WERI-Rb-1 (cell line): ENCODE measurements around the gene HSH2D.
A peak's percentile ranks its signal among the peaks of the same experiment; 100 is the strongest.

ENCODE experiments used
- DNase-seq: peaks from one replicate; pipeline ENCODE4 v3.0.0-alpha.2; 2020
- H3K27ac ChIP-seq: fragments of 250-450 bp; sonication (Bioruptor Pico); 2 replicates; pipeline ENCODE4 v1.5.1; 2020; ENCODE audit warnings: mild to moderate bottlenecking, moderate library complexity
- H3K27me3 ChIP-seq: fragments of 250-450 bp; sonication (Bioruptor Pico); 2 replicates; pipeline ENCODE4 v1.5.1; 2021; ENCODE audit warnings: mild to moderate bottlenecking, low read depth, moderate library complexity; ENCODE audit not compliant: insufficient read depth, severe bottlenecking
- H3K36me3 ChIP-seq: fragments of 250-450 bp; sonication (Bioruptor Pico); 2 replicates; pipeline ENCODE4 v1.5.1; 2020; ENCODE audit warnings: mild to moderate bottlenecking, moderate library complexity
- H3K4me3 ChIP-seq: 2 replicates; pipeline ENCODE4 v1.5.1; 2011; ENCODE audit warnings: low read depth, mild to moderate bottlenecking, control low read depth, low read length
- H3K9me3 ChIP-seq: fragments of 250-450 bp; sonication (Bioruptor Pico); 2 replicates; pipeline ENCODE4 v1.5.1; 2021; ENCODE audit warnings: mild to moderate bottlenecking, moderate library complexity; ENCODE audit not compliant: severe bottlenecking
- CTCF ChIP-seq: IDR thresholded peaks from 2 replicates; pipeline ENCODE4 v1.5.1; 2011; ENCODE audit warnings: low read depth, mild to moderate bottlenecking, control low read depth, inconsistent platforms, low read length

HSH2D gene

GRCh38 chr19:16111909-16112752 lies 31.4 kb upstream of the HSH2D start:
- no peak for DNase-seq
- Histone ChIP-seq H3K4me3 (peak overlapping the region; percentile 90), H3K36me3 (peaks cover 30% of the 10 kb centered on the region), H3K27ac (peak overlapping the region; percentile 93), H3K27me3 (no peaks in the 10 kb centered on the region), H3K9me3 (no peaks in the 10 kb centered on the region)
- TF ChIP-seq CTCF = no peak

- TF ChIP-seq CTCF = no peak
- H3K27ac ChIP-seq = no peak overlapping the region
- no peak for DNase-seq
- H3K4me3 ChIP-seq = no peak overlapping the region
- H3K36me3 ChIP-seq = peaks cover 31% of the 10 kb centered on the region
- no peaks in the 10 kb centered on the region for H3K9me3 ChIP-seq
- H3K27me3 ChIP-seq = no peaks in the 10 kb centered on the region
Observed at GRCh38 chr19:16112778-16113177, 30.7 kb upstream of the HSH2D start.

GRCh38 chr19:16113727-16114126 lies 29.8 kb upstream of the HSH2D start:
- no peaks in the 10 kb centered on the region for H3K9me3 ChIP-seq
- H3K27ac ChIP-seq = no peak overlapping the region
- peaks cover 40% of the 10 kb centered on the region for H3K36me3 ChIP-seq
- no peak for DNase-seq
- no peaks in the 10 kb centered on the region for H3K27me3 ChIP-seq
- no peak overlapping the region for H3K4me3 ChIP-seq
- TF ChIP-seq CTCF = no peak

GRCh38 chr19:16115301-16116039 lies 28.0 kb upstream of the HSH2D start:
- DNase-seq = no peak
- Histone ChIP-seq H3K27me3 (no peaks in the 10 kb centered on the region), H3K27ac (no peak overlapping the region), H3K36me3 (peaks cover 51% of the 10 kb centered on the region), H3K4me3 (no peak overlapping the region), H3K9me3 (no peaks in the 10 kb centered on the region)
- TF ChIP-seq CTCF = no peak

GRCh38 chr19:16116067-16116466 lies 27.4 kb upstream of the HSH2D start:
- no peak for TF ChIP-seq CTCF
- no peak for DNase-seq
- Histone ChIP-seq H3K27me3 (no peaks in the 10 kb centered on the region), H3K36me3 (peaks cover 54% of the 10 kb centered on the region), H3K4me3 (no peak overlapping the region), H3K27ac (no peak overlapping the region), H3K9me3 (no peaks in the 10 kb centered on the region)
